HG03097 (cell line): ENCODE measurements around the gene CBLL1.
A peak's percentile ranks its signal among the peaks of the same experiment; 100 is the strongest.

Experiments used
- ATAC-seq: cut with Tn5 transposase; IDR thresholded peaks from one replicate; pipeline ENCODE4 v1.9.1; 2021; ENCODE audit not compliant: unreplicated experiment, low FRiP score

CBLL1 gene, protein sequence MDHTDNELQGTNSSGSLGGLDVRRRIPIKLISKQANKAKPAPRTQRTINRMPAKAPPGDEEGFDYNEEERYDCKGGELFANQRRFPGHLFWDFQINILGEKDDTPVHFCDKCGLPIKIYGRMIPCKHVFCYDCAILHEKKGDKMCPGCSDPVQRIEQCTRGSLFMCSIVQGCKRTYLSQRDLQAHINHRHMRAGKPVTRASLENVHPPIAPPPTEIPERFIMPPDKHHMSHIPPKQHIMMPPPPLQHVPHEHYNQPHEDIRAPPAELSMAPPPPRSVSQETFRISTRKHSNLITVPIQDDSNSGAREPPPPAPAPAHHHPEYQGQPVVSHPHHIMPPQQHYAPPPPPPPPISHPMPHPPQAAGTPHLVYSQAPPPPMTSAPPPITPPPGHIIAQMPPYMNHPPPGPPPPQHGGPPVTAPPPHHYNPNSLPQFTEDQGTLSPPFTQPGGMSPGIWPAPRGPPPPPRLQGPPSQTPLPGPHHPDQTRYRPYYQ

DNA sequence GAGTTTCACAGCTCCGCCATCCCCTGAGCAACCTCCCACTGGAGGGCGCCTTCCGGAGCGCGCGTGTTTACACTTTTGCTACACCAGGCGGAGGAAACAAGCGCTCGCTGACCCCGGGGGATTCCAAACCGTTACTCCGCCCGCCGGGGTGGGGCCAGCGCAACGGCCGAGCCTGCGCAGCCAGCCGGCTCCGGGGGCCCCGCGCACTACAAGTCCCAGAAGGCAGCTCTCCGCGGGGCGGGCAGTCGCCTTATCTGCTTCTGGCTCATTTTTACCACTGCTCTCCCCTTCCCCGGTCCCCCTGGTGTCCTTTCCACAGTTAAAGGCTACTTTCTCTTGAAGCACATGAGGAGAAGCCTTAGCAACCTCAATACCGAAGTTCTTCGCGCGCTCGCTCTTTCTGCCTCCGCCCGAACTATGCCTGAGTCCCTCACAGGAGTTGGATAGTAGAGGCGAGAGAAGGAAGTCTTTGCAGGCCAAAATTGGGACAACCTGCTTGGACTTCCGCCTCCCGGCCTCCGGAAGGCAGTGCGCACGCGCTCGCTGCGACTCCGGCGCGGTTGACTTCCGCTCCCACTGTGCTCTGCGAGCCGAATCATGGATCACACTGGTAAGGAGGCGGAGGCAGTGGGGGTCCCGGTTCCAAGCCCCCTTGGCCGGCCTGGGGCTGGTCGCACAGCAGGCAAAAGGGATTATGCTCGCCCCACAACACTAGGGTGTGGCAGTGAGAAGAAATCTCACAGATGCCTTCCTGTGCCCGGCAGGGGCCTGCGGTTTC, at the start of gene CBLL1:
TSS of gene CBLL1 (plus strand) at position 576 of the 778 bp plus-strand sequence. CDS start at position 598, 22 bp downstream.
- ATAC-seq, result peak; percentile 89

DNA sequence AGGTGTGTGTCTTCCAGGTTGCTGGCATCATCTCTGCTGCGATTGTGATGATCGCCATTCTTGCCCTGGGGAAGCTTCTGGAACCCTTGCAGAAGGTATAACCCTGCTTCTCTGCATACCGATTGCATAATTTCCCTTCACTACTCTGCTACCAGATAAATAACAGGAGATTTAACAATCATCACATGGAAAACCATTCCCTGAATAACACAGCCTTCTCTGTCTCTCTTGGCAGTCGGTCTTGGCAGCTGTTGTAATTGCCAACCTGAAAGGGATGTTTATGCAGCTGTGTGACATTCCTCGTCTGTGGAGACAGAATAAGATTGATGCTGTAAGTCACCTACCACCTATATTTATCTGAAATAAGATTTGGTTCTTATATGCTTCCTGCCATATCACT, 49.6 kb upstream of the CBLL1 start:
- ATAC-seq, result no peak

DNA sequence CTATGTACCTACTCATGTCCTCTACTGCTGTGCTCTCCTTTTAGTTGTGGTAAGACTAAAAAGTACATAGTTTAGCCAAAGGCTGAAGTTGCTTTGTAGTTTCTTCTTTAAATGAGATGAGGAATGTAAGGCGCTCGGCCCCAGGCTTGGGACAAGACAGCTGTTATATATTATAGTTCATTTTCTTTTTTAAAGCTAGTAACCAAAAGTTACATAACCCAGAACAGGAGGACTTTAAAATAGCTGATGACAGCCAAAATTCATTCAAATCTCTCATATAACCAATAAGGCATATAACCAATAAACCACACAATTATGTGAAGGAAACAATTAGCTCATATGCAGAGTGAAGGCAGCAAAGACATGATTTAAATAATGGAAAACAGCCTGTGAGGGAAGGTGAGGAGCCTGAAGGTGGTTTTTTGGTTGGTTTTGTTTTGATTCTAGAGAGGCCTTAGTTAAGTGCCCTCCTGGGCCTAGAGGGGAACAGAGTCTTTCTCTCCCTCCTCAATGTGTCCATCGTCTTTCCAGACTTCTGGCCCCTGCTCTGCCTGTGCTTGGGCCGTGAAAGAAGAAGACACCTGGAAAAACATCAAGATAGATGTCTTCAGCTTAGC, 47.5 kb upstream of the CBLL1 start:
- no peak for ATAC-seq

DNA sequence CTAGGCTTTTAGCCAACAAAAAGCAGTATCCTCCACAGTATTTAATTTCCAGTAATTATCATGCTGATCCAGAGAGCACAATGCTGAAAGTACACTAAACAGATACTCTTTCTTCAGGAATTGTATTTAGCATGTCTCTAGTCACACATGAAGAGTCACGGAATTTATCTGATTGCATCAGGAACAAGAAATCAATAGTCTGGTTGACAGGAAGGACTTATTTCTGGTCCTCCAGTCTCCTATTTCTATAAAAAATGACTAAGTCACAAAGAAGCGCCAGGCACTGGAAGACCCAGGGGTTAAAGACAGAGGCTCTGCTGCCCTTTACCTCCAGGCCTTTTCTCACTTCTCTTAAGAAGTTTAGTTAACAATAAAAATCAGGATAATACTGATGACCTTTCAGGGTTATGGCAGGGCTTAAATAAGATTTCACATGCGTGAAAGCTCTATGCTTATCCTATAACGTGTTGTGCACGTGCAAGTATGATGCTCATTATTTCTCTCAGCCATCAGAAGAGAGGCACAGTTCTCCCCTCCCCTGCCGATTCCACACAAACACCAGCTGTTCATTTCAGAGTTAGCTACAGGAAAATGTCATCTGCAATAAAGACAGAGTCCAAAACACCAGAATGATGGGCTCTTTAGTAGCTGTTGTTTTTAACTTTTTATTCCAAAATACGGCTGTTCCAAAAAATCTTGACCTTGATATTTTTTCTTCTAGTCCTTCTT, 46.5 kb upstream of the CBLL1 start:
- ATAC-seq, result no peak

DNA sequence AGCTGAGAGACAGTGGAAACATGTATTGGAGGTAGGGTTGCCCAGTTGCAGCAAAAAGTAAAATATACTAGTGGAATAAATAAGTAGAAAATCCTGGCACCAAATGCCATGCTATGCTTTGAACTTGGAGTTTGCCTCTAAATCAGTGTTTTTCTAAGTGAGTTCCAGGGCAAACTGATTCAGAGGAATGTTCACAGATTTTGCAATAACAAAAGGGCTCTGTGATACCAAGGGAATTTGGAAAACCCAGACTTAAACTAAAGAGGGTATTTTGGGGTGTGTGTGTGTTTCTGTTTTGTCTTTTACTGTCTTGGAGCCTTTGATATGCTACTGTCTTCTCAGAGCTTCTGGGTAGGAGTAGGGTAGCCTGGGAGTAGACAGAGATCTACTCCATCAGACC, 43.4 kb upstream of the CBLL1 start:
- ATAC-seq, result no peak

DNA sequence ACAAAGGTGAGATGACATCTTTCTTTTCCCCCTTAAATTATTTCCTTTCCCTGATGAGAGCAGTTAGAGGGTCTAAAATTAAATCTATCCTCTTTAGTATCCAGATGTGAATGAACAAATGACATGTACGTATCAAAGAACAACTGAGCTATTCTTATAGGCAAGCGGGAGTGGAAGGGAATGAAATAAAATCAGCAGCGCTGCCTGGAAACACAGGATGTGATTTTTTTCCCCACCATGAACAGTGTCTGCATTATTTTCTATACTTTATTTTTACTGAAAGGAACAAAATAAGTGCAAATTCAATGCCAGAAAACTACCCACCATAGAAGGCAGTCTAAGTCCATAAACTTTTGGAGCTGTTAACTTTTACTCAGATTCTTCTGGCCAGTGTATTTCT, 42.8 kb upstream of the CBLL1 start:
- ATAC-seq, result no peak

DNA sequence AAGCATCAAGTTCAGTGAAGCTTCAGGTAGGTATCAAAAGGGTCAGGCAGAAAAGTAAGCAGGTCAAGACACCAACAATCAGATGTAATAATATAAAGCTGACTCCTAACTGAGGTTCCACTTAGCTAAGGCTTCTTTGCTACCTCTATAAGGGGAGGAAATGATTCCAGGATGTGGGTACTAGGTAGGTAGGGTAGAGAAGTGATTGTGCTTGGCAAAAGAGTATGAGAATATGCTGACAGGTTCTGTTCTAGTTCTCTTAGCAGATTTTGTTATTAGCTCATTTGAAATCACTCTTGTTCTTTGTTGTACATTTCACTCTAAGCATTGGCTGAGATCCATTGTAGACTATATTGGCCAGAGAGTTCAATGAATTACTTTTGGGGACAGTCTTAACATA, 40.7 kb upstream of the CBLL1 start:
- no peak for ATAC-seq

DNA sequence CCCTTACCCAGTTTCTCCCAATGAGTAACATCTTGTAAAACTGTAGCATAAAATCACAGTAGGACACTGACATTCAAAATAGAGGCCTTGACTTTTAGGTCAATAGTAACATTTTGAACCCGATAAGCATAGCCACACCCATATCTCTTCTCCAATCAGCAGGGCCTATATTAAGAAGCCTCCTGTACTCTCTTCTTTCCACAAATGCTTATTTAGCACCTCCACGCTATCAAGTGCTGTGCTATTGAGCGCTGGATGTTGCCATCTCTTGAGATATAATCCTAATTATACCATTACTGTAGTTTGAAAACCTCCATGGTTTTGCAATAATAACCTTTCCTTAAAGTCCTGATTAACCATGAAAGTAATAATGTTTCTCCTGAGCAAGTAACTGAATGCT, 40.1 kb upstream of the CBLL1 start:
- no peak for ATAC-seq

DNA sequence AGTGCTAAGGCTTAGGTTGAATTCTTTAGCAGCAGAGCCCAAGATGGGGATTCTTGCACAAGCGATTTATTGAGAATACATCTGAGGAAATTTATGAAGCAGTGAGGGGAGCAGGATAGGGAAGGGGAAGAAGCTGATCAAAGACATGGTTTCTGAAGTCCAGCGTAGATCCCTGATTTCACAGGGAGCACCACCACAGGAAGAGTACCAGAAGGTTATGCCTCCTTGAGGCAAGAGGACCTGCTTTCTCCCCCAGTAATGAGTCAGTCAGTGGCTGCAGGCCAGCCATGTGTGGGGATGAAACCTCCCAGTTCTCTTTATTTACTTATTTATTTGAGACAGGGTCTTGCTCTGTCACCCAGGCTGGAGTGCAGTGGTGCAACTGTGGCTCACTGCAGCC, 35.0 kb upstream of the CBLL1 start:
- ATAC-seq, result no peak

DNA sequence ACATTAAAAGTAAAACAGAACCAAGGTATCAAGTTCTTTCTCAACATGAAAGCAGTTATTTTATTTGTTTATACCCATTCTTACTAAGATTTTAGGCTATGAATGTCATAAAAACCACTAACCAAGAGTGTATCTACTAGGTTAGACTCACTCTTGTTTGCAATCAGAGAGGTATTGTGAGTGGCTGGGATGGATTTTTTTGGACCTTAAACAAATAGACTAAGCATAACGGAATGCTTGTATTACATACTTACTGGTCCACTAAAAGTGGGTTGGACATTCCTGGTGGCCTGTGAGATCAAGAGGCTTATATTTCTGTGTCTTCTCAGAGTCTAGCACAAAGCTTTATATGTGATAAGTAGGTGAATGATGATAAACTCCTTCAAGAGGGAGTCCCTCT, 32.6 kb upstream of the CBLL1 start:
- ATAC-seq, result no peak

DNA sequence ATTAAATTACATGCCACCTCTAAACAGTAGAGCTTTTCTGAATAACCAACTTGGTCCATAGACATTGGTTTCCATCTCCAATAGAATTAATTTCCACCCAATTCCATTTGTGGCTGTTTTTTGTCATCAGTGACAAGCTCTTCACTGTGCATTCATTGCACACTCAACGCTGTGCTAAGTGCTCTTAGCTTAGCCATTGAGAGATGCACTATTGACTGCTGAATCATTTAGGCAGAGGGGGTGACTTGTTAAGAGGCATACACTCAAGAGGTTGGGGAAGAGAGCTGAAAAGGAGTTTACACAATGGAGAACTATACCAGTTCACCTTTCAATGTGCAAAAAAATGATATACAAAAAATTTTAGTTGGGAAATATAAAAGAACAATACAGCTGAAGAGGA, 31.9 kb upstream of the CBLL1 start:
- ATAC-seq, result no peak

DNA sequence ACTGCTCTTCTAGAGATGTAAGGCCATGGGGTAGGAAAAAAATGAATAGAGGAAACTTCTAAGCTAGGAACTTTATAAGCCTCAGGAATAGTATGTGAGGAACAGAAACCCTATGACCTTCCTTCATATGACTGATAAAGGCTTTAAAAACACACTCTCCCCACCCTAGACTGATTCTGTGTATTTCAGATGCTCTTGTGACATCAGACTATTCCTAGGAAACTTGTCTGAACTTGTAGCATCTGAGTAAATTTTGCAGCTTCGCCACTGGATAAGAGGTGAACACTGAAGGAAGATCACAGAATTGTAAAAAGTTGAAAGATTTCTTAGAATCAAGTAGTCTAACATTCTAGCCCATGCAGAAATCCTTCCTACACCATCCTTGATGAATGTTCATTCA, 31.0 kb upstream of the CBLL1 start:
- ATAC-seq, result no peak

DNA sequence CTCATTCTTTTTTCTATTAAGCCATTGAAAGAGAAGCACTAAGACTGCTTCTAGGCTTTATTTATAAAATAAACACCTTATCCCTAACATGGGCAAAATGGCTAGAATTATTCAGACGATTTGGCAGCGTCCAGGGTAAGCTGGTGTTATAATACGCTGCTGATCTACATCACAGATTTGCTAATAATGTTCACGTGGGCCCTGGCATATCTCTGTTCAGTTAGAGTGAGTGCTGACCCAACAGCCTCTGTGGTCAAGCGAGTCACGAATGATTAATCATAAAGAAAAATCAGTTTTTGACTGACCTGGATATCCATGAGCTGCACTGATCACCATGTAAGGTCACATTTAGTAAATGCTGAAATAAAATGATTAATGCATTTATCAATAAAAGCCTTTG, 28.4 kb upstream of the CBLL1 start:
- ATAC-seq, result no peak

DNA sequence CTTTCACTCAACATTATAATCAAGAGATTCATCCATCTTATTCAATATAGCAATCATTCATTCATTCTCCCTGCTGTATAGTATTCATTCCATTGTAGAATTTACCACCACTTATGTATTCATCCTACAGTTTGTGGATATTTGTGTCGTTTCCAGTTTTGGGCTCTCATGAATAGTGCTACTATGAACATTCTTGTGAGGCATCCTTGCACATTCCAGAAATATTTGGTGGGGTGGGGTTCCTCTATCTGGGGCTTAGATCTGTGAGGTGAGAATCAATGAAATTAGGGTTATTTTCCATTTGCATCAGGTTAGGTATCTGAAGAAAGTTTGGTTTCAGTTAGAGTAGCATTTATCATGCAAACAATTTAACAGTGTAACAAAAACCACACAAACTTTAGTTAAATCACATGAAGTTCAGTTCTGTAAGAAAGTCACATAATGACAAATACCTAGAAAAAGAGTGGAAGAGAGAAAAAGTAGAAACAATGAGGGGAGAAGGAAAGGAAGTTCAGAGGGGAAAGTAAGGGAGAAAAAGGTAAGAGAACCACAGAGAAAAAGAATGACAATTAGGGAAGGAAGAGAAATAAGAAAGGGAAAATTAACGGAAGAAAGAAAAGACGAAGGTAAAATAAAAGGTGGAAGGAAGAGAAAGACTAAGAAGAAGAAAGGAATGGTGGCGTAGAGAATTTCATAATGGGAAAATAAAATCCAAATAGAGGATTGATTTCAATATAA, 25.3 kb upstream of the CBLL1 start:
- no peak for ATAC-seq

DNA sequence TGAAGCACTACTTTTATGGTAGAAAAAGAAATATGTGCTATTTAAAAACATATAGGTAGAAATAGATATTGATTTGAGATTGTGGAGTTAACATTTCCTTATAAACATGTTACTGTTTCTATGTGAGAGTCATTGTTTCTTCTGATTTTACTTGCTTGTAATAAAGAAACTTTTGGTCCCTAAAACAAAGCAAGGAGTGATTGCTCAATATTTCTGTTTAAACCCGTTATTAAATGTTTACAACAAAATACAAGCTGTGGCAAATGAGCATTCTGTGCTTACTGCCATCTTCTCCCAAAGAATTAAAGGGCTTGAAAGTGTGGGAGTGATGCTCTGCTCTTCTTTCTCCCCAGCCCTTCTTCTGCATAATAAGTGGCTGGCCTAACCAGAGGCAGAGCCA, 22.7 kb upstream of the CBLL1 start:
- no peak for ATAC-seq

DNA sequence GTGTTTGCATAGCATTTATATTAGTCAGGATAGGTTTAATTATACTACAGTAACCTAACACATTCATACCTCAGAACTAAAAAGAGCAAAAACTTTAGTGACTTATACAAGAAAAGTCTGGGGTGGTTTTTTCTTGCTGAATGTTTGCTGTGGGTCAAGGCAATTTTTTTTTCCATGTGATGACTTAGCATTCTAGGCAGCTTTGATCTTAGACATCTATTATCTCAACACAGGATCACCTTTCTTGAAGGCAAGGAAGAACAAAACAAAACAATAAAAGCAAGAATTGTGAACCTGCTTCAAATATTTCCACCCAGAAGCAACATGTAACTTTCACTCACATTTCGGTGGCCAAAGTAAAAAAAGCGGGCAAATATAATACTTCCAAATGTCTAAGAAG, 20.7 kb upstream of the CBLL1 start:
- no peak for ATAC-seq

DNA sequence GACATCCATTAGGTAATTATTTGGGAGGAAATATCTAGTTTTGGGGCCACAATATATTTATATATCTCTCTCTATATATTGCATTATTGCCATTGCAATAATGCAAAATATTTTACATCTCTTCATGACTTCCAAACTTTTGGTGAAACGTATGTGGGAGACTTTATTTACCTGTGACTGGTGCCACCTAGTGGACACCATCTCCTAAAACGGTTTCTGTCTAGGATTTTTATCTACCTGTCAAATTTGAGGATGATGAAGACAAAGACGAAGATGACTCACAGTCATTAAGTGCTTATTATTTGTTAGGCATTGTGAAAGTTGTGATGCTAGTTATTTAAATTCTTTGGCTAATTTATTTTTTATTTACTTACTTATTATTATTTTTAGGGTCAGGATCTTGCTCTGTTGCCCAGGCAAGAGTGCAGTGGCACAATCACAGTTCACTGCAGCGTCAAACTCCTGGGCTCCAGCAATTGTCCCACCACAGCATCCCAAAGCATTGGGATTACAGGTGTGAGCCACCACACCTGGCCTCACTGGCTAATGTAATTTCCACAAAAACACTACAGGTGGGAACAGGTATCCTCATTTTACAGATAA, 18.7 kb upstream of the CBLL1 start:
- no peak for ATAC-seq

DNA sequence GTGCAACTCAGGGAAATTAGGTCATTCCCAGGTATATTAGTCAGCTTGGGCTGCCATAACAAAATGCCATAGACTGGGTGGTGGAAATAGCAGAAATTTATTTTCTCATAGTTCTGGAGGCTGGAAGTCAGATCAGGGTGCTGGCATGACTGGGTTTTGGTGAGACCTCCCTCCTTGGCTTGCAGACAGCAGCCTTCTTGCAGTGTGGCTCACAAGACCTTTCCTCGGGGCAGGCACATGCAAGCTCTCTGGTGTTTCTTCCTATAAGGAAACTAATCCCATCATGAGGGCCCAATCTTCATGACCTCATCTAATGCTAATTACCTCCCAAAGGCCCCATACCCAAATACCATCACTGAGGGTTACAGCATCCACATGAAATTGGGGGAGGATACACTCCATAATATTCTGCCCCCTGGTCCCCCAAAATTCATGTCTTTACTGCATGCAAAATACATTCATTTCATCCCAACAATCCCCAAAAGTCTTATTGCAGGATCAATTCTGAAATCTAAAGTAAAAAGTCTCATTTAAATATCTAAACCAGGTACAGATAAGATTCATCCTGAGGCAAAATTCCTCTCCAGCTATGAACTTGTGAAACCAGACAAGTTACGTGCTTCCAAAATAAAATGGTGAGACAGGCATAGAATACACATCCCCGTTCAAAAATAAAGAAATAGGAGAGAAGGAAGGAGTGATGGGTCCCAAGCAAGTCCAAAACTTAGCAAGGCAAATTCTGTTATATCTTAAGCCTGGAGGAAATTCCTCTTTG, 17.4 kb upstream of the CBLL1 start:
- ATAC-seq, result no peak

DNA sequence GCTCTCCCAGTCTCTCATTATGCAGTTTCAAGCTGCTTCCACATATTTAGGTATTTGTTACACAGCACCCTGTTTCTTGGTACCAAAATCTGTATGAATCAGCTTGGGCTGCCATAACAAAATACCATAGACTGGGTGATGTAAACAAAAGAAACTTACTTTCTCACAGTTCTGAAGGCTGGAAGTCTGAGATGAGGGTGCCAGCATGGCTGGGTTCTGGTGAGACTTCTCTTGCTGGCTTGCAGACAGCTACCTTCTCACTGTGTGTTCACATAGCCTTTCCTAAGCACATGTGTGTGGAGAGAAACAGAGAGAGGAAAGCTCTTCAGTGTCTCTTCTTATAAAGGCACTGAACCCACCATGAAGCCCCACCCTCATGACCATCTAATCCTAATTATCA, 15.7 kb upstream of the CBLL1 start:
- no peak for ATAC-seq
